ENCODE data around the gene GALNT13.

The GALNT13 gene

GRCh38 chr2:154226931-154227330, 355.2 kb downstream of the GALNT13 start:
- no peak for DNase-seq (ENCODE audit: low read depth)

GRCh38 chr2:154228566-154229280, 357.0 kb downstream of the GALNT13 start:
- no peak for DNase-seq (ENCODE audit: low read depth)

GRCh38 chr2:154229966-154230365, 358.2 kb downstream of the GALNT13 start:
- no peak for DNase-seq (ENCODE audit: low read depth)

GRCh38 chr2:154231021-154231420, 359.3 kb downstream of the GALNT13 start:
- no peak for DNase-seq (ENCODE audit: low read depth)

GRCh38 chr2:154233231-154233630, 361.5 kb downstream of the GALNT13 start:
- no peak for DNase-seq (ENCODE audit: low read depth)

GRCh38 chr2:154238252-154238651, 366.5 kb downstream of the GALNT13 start:
- DNase-seq (ENCODE audit: low read depth), result no peak

- no peak for DNase-seq (ENCODE audit: low read depth)
These were observed 368.6 kb downstream of the GALNT13 start for GRCh38 chr2:154240316-154240715.

GRCh38 chr2:154240921-154241379, 369.2 kb downstream of the GALNT13 start:
- no peak for DNase-seq (ENCODE audit: low read depth)

GRCh38 chr2:154242687-154243086, 371.0 kb downstream of the GALNT13 start:
- DNase-seq (ENCODE audit: low read depth), result no peak

- no peak for DNase-seq (ENCODE audit: low read depth)
These were observed 372.0 kb downstream of the GALNT13 start for GRCh38 chr2:154243685-154244084.

GRCh38 chr2:154244932-154245331, 373.2 kb downstream of the GALNT13 start:
- DNase-seq (ENCODE audit: low read depth), result no peak

GRCh38 chr2:154247503-154247902, 375.8 kb downstream of the GALNT13 start:
- no peak for DNase-seq (ENCODE audit: low read depth)

GRCh38 chr2:154256136-154256535, 384.4 kb downstream of the GALNT13 start:
- no peak for DNase-seq (ENCODE audit: low read depth)

- DNase-seq (ENCODE audit: low read depth), result no peak
These were observed 387.3 kb downstream of the GALNT13 start for GRCh38 chr2:154259030-154259429.

- DNase-seq (ENCODE audit: low read depth), result no peak
These were observed 389.8 kb downstream of the GALNT13 start for GRCh38 chr2:154261473-154262027.

GRCh38 chr2:154263206-154263605, 391.5 kb downstream of the GALNT13 start:
- no peak for DNase-seq (ENCODE audit: low read depth)

- no peak for DNase-seq (ENCODE audit: low read depth)
These were observed 392.3 kb downstream of the GALNT13 start for GRCh38 chr2:154264024-154264423.

- DNase-seq (ENCODE audit: low read depth), result no peak
These were observed 396.3 kb downstream of the GALNT13 start for GRCh38 chr2:154267983-154268382.

- DNase-seq (ENCODE audit: low read depth), result no peak
These were observed 408.8 kb downstream of the GALNT13 start for GRCh38 chr2:154280543-154280942.

GRCh38 chr2:154289870-154290269, 418.1 kb downstream of the GALNT13 start:
- no peak for DNase-seq (ENCODE audit: low read depth)

GRCh38 chr2:154291511-154291910, 419.8 kb downstream of the GALNT13 start:
- no peak for DNase-seq (ENCODE audit: low read depth)

GRCh38 chr2:154291927-154292326, 420.2 kb downstream of the GALNT13 start:
- no peak for DNase-seq (ENCODE audit: low read depth)

GRCh38 chr2:154293864-154294263, 422.1 kb downstream of the GALNT13 start:
- no peak for DNase-seq (ENCODE audit: low read depth)
